NCI-H2196 (cell line): ENCODE data around the gene ECHDC3.

Experiments
- DNase-seq: peaks from one replicate; lab custom pipeline; 2025; ENCODE audit not compliant: unreplicated experiment; lab: John Stamatoyannopoulos, UW

ECHDC3 gene

DNA sequence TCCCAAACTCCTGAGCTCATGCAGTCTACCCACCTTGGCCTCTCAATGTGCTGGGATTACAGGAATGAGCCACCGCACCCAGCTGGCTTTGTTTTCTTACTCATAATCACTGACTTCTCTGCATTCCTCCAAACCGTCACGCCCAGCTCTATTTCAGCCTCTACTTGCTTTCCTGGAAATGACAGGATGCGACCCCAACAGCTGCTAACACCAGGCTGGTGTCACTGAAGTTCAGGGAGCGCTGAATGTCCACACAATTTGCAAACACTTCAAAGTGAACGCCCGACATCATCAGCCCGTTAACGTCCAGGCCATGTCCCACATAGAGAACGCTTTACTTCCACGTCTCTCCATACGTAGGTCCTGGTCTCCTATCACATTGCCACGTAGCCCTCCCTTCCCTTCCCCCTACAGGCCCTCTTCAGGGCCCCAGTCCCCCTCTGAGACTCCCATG is 68.2 kb downstream of the ECHDC3 start:
- DNase-seq = no peak

DNA sequence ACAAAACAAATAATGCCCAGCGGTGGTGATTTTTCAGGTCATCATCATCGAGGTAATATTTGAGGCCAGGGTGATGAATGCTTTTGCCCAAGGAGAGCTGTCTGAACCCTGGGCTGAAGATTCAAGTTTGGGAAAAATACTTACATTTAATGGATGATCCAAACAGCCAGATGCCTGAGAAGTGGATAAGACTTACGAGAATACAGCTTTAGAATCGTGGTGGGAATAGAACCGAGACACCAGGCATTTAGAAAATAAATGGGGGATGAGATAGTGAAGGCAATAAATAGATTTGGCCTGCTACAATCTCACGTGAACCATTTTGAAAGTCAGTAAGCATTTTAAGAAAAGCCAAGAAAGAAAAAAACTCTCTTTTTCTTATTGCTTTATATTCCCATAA is 68.8 kb downstream of the ECHDC3 start:
- no peak for DNase-seq

DNA sequence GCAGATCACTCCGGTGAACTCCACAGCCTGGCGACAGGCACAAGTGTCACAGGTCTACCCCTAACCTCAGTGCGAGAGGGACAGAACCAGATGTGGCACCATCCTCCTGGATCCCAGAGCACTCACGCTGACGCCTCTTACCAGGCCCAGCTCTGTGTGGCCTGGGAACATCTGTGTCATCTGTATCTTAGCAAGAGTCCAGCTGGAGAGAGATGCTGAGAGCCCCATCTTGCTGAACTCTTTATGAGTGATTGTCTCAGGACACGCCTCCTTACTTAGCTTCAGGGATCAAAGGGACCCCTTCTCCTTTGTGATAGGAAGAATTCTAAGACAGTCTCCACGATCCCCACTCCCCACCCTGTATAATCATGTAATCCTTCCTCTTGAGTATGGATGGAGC is 71.0 kb downstream of the ECHDC3 start:
- no peak for DNase-seq
